Liver (tissue), 9 donors: ENCODE data around the gene FMO4. TPM values are rescaled to one million over a fixed set of nuclear protein-coding genes. Genes with fewer than 3 reads are reported as not detected.

ENCODE experiments used
- DNase-seq: peaks from one replicate; pipeline ENCODE4 v3.0.0-alpha.2; 2017; ENCODE audit warnings: low spot score
- H3K27ac ChIP-seq, 2 donors: one replicate each; pipeline ENCODE4 v1.7.0; 2013; ENCODE audit warnings: inconsistent platforms in 2 of 2, low read length in 2 of 2, control low read depth in 1 of 2, low read depth in 1 of 2, mild to moderate bottlenecking in 1 of 2
- H3K27me3 ChIP-seq, 4 donors: one replicate each; pipeline versions ENCODE4 v1.6.1 to v1.7.0; 2013; ENCODE audit warnings: low read length in 3 of 4, inconsistent platforms in 1 of 4, mild to moderate bottlenecking in 1 of 4, moderate library complexity in 1 of 4; ENCODE audit not compliant: control insufficient read depth in 4 of 4, insufficient read depth in 4 of 4
- H3K36me3 ChIP-seq, 4 donors: one replicate each; pipeline versions ENCODE4 v1.6.1 to v1.7.0; 2013; ENCODE audit warnings: low read length in 3 of 4, mild to moderate bottlenecking in 3 of 4, low read depth in 1 of 4, moderate library complexity in 1 of 4; ENCODE audit not compliant: control insufficient read depth in 4 of 4, insufficient read depth in 3 of 4
- H3K4me1 ChIP-seq, 4 donors: one replicate each; pipeline versions ENCODE4 v1.6.1 to v1.7.0; 2013; ENCODE audit warnings: low read length in 3 of 4, mild to moderate bottlenecking in 3 of 4, moderate library complexity in 1 of 4; ENCODE audit not compliant: control insufficient read depth in 4 of 4, insufficient read depth in 4 of 4
- H3K4me3 ChIP-seq, 3 donors: one replicate each; pipeline versions ENCODE4 v1.6.1 to v1.7.0; 2013; ENCODE audit warnings: low read length in 3 of 3, control low read depth in 1 of 3, low read depth in 1 of 3, mild to moderate bottlenecking in 1 of 3
- H3K9ac ChIP-seq, 2 donors: one replicate each; pipeline ENCODE4 v1.7.0; 2013; ENCODE audit warnings: low read length in 2 of 2, mild to moderate bottlenecking in 2 of 2, moderate library complexity in 2 of 2, control low read depth in 1 of 2, low read depth in 1 of 2
- H3K9me3 ChIP-seq, 4 donors: one replicate each; pipeline versions ENCODE4 v1.6.1 to v1.7.0; 2013; ENCODE audit warnings: low read length in 3 of 4; ENCODE audit not compliant: control insufficient read depth in 4 of 4
- ATF3 ChIP-seq: IDR thresholded peaks from 2 replicates; pipeline ENCODE4 v1.6.1; 2016; ENCODE audit warnings: antibody characterized with exemption
- EGR1 ChIP-seq, 2 donors: IDR thresholded peaks; 2 replicates each; pipeline ENCODE4 v1.6.1; 2016 to 2018; ENCODE audit warnings: antibody characterized with exemption in 2 of 2, low read depth in 2 of 2
- FOXA1 ChIP-seq: IDR thresholded peaks from 2 replicates; pipeline ENCODE4 v1.6.1; 2016; ENCODE audit warnings: antibody characterized with exemption
- FOXA2 ChIP-seq: IDR thresholded peaks from 2 replicates; pipeline ENCODE4 v1.6.1; 2016; ENCODE audit warnings: antibody characterized with exemption
- HNF4A ChIP-seq, 2 donors: conservative IDR thresholded peaks; 2 replicates each; pipeline ENCODE4 v1.6.1; 2016; ENCODE audit warnings: antibody characterized with exemption in 2 of 2, mild to moderate bottlenecking in 2 of 2
- HNF4G ChIP-seq: IDR thresholded peaks from 2 replicates; pipeline ENCODE4 v1.6.1; 2016; ENCODE audit warnings: antibody characterized with exemption
- JUND ChIP-seq, 2 donors: IDR thresholded peaks; 2 replicates each; pipeline ENCODE4 v1.6.1; 2016; ENCODE audit warnings: antibody characterized with exemption in 2 of 2
- MAX ChIP-seq: IDR thresholded peaks from 2 replicates; pipeline ENCODE4 v1.6.1; 2016; ENCODE audit warnings: antibody characterized with exemption
- NR2F2 ChIP-seq: IDR thresholded peaks from 2 replicates; pipeline ENCODE4 v1.6.1; 2016; ENCODE audit warnings: antibody characterized with exemption
- REST ChIP-seq: IDR thresholded peaks from 2 replicates; pipeline ENCODE4 v1.6.1; 2016; ENCODE audit warnings: antibody characterized with exemption, mild to moderate bottlenecking
- RXRA ChIP-seq, 2 donors: IDR thresholded peaks; 2 replicates each; pipeline ENCODE4 v1.6.1; 2017 to 2018; ENCODE audit warnings: antibody characterized with exemption in 2 of 2, mild to moderate bottlenecking in 1 of 2
- SP1 ChIP-seq: IDR thresholded peaks from 2 replicates; pipeline ENCODE4 v1.6.1; 2018; ENCODE audit warnings: antibody characterized with exemption, mild to moderate bottlenecking
- YY1 ChIP-seq: IDR thresholded peaks from 2 replicates; pipeline ENCODE4 v1.6.1; 2016; ENCODE audit warnings: antibody characterized with exemption, mild to moderate bottlenecking
- ZBTB33 ChIP-seq: IDR thresholded peaks from 2 replicates; pipeline ENCODE4 v1.6.1; 2016; ENCODE audit warnings: antibody characterized with exemption
- WGBS: extraction: QIAGEN DNeasy Blood & Tissue Kit; methylation state at CpG from one replicate; pipeline ENCODE4 v1.1.7; 2013; 5-methylcytosine and 5-hydroxymethylcytosine counted together
- polyA plus RNA-seq, 2 donors: library from polyadenylated mRNA; stranded (reverse) in 1 of 2; unstranded in 1 of 2; fragments of 200-250 nt in 1 of 2; fragments of >200 nt in 1 of 2; fragmentation: Nextera tagmentation in 1 of 2; extraction: Ambion mirVana in 1 of 2; gene quantifications; one replicate each; pipeline versions ENCODE4 v1.2.1 to v1.2.3, GENCODE V29; 2013 to 2015
- total RNA-seq, 2 donors: library from RNA; depleted of rRNA; stranded (reverse); fragments of >200 nt; gene quantifications; one replicate each; pipeline ENCODE4 v1.2.3, GENCODE V29; 2014
- TF ChIP-seq, protein P1 (sequence below): fragments of 150-350 bp; IDR thresholded peaks from 2 replicates; pipeline ENCODE4 v1.5.1; 2017; ENCODE audit warnings: improper control_type of control experiment, low read depth, low read length; ENCODE audit not compliant: missing input control
- donor health status: healthy.
- donor health status: healthy.
- donor health status: healthy.
- donor health status: healthy.
- donor health status: healthy.

The FMO4 gene
- total and polyA plus RNA-seq, 4 donors, result 7.2 to 26.9 (median 9.3) TPM

DNA sequence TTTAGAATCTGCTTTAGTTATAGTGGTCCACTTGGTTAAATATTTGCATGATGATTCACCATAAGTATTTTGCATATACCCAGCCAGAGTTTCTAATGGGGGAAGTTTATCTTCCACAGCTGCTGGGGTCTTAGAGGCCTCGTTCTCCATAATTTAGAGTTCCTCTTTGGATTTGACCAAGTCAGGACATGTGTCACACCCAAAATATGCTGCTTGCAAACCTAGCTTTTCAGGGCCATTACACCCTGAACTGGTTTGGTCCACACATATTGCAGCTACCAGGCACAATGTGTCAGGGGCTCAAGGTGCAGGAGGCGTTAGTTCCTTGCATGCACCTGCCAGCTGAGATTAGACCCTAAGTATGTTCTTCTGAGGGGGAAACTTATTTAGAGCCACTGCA is 17.1 kb upstream of the FMO4 start:
- no peak for DNase-seq
- no peaks in the 10 kb centered on the region for H3K36me3 ChIP-seq
- no peak overlapping the region for H3K9ac ChIP-seq
- no peak overlapping the region for H3K4me3 ChIP-seq
- H3K9me3 ChIP-seq, result peaks cover 0 to 2% (median 0%) of the 10 kb centered on the region in 4 donors
- no peaks in the 10 kb centered on the region for H3K27me3 ChIP-seq
- H3K4me1 ChIP-seq, result no peaks in the 10 kb centered on the region
- TF ChIP-seq ATF3 (no peak), SP1 (no peak), NR2F2 (no peak), HNF4G (no peak), REST (no peak), EGR1 (IDR thresholded peaks at IDR 0.05; ENCODE audit: low read depth in 2 of 2) (no peak), FOXA2 (no peak), JUND (IDR thresholded peaks at IDR 0.05) (no peak), RXRA (IDR thresholded peaks at IDR 0.05) (no peak)
- 78% methylated on average over 2 of the region's 2 CpGs for WGBS
- H3K27ac ChIP-seq, result no peak overlapping the region

DNA sequence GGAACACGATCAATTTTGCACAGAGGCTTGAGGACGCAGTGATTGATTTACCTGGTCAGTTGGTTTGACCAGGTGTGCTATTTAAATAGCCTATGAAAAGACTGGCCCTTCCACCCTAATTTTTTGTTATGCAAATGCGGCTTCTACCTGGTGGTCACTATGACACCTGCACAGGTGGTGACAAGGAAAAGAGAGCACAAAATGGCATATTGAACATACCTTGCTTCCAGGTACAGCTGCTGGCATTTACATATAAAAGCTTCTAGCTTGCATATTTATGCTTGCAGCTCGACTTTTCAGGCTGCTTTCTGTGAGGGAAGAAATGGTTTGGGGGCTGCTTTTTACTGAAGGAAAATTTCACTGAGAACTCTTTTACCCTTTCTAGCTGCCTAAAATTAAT is 15.3 kb upstream of the FMO4 start:
- no peak for DNase-seq
- Histone ChIP-seq H3K9me3 (peaks cover 0 to 2% (median 0%) of the 10 kb centered on the region in 4 donors), H3K4me1 (no peaks in the 10 kb centered on the region), H3K36me3 (no peaks in the 10 kb centered on the region), H3K9ac (no peak overlapping the region), H3K4me3 (no peak overlapping the region), H3K27me3 (no peaks in the 10 kb centered on the region), H3K27ac (no peak overlapping the region)
- TF ChIP-seq ATF3, result no peak
- TF ChIP-seq, protein P1, sequence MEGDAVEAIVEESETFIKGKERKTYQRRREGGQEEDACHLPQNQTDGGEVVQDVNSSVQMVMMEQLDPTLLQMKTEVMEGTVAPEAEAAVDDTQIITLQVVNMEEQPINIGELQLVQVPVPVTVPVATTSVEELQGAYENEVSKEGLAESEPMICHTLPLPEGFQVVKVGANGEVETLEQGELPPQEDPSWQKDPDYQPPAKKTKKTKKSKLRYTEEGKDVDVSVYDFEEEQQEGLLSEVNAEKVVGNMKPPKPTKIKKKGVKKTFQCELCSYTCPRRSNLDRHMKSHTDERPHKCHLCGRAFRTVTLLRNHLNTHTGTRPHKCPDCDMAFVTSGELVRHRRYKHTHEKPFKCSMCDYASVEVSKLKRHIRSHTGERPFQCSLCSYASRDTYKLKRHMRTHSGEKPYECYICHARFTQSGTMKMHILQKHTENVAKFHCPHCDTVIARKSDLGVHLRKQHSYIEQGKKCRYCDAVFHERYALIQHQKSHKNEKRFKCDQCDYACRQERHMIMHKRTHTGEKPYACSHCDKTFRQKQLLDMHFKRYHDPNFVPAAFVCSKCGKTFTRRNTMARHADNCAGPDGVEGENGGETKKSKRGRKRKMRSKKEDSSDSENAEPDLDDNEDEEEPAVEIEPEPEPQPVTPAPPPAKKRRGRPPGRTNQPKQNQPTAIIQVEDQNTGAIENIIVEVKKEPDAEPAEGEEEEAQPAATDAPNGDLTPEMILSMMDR, result no peak
- TF ChIP-seq SP1, result no peak
- no peak for TF ChIP-seq REST
- no peak for TF ChIP-seq HNF4A (conservative IDR thresholded peaks at IDR 0.05)
- TF ChIP-seq YY1, result no peak
- no peak for TF ChIP-seq ZBTB33
- no peak for TF ChIP-seq RXRA (IDR thresholded peaks at IDR 0.05)
- no peak for TF ChIP-seq FOXA1
- no peak for TF ChIP-seq MAX
- no peak for TF ChIP-seq NR2F2
- WGBS, result 85% methylated on average over 4 of the region's 4 CpGs
